WTC11 (cell line): Measurements from ENCODE around the gene TMEM72. TPM values are rescaled to one million over a fixed set of nuclear protein-coding genes. Genes with fewer than 3 reads are reported as not detected.
A peak's percentile ranks its signal among the peaks of the same experiment; 100 is the strongest.

ENCODE experiments used
- ARID4B ChIP-seq: sonication (generic); formaldehyde crosslinking; IDR thresholded peaks from 2 replicates; pipeline ENCODE4 v1.8.0; 2023; ENCODE audit warnings: missing genetic modification reagents, mild to moderate bottlenecking, borderline replicate concordance
- ATF6 ChIP-seq: sonication (generic); formaldehyde crosslinking; IDR thresholded peaks from 2 replicates; pipeline ENCODE4 v1.8.1; 2023; ENCODE audit warnings: mild to moderate bottlenecking, missing genetic modification reagents
- CBFB ChIP-seq: sonication (generic); formaldehyde crosslinking; IDR thresholded peaks from 2 replicates; pipeline ENCODE4 v1.8.1; 2022; ENCODE audit warnings: mild to moderate bottlenecking, low read depth, missing genetic modification reagents
- CDX4 ChIP-seq: fragments of 250-450 bp; sonication (Bioruptor Pico); IDR thresholded peaks from 2 replicates; pipeline ENCODE4 v1.9.0; 2021; ENCODE audit warnings: moderate library complexity, mild to moderate bottlenecking, inconsistent platforms, borderline replicate concordance
- E2F4 ChIP-seq: sonication (generic); formaldehyde crosslinking; IDR thresholded peaks from 2 replicates; pipeline ENCODE4 v1.8.1; 2022; ENCODE audit warnings: low read depth, mild to moderate bottlenecking, moderate library complexity, missing genetic modification reagents, borderline replicate concordance
- ETV6 ChIP-seq: sonication (generic); formaldehyde crosslinking; IDR thresholded peaks from 2 replicates; pipeline ENCODE4 v1.8.1; 2022; ENCODE audit warnings: mild to moderate bottlenecking, missing genetic modification reagents
- FOXK1 ChIP-seq: sonication (generic); formaldehyde crosslinking; IDR thresholded peaks from 2 replicates; pipeline ENCODE4 v1.8.0; 2022; ENCODE audit warnings: mild to moderate bottlenecking, moderate library complexity, missing genetic modification reagents
- GTF2I ChIP-seq: fragments of 250-450 bp; sonication (Bioruptor Pico); conservative IDR thresholded peaks from 2 replicates; pipeline ENCODE4 v1.4.0; 2021; ENCODE audit warnings: mild to moderate bottlenecking
- HMGA2 ChIP-seq: fragments of 250-450 bp; sonication (Bioruptor Pico); IDR thresholded peaks from 2 replicates; pipeline ENCODE4 v1.4.0; 2021; ENCODE audit warnings: mild to moderate bottlenecking, moderate library complexity
- IRF2 ChIP-seq: sonication (generic); formaldehyde crosslinking; IDR thresholded peaks from 2 replicates; pipeline ENCODE4 v1.8.0; 2022; ENCODE audit warnings: low read depth, missing genetic modification reagents, borderline replicate concordance
- JAZF1 ChIP-seq: fragments of 250-450 bp; sonication (Bioruptor Pico); IDR thresholded peaks from 2 replicates; pipeline ENCODE4 v1.9.0; 2021; ENCODE audit warnings: moderate library complexity, mild to moderate bottlenecking, inconsistent platforms
- MAX ChIP-seq: sonication (generic); formaldehyde crosslinking; IDR thresholded peaks from 2 replicates; pipeline ENCODE4 v1.8.0; 2022; ENCODE audit warnings: mild to moderate bottlenecking, missing genetic modification reagents
- MXD4 ChIP-seq: fragments of 250-450 bp; sonication (Bioruptor Pico); IDR thresholded peaks from 2 replicates; pipeline ENCODE4 v1.8.0; 2021; ENCODE audit warnings: mild to moderate bottlenecking, moderate library complexity, borderline replicate concordance
- MYBL2 ChIP-seq: sonication (generic); formaldehyde crosslinking; IDR thresholded peaks from 2 replicates; pipeline ENCODE4 v1.8.1; 2023; ENCODE audit warnings: mild to moderate bottlenecking, moderate library complexity, missing genetic modification reagents
- NFYB ChIP-seq: sonication (generic); formaldehyde crosslinking; conservative IDR thresholded peaks from 2 replicates; pipeline ENCODE4 v1.8.0; 2022; ENCODE audit warnings: low read depth, missing genetic modification reagents
- NR3C1 ChIP-seq: sonication (generic); formaldehyde crosslinking; conservative IDR thresholded peaks from 2 replicates; pipeline ENCODE4 v1.8.1; 2023; ENCODE audit warnings: low read depth, mild to moderate bottlenecking, missing genetic modification reagents
- RORB ChIP-seq: fragments of 250-450 bp; sonication (Bioruptor Pico); IDR thresholded peaks from 2 replicates; pipeline ENCODE4 v1.9.0; 2021; ENCODE audit warnings: mild to moderate bottlenecking
- SMAD3 ChIP-seq: sonication (generic); formaldehyde crosslinking; IDR thresholded peaks from 2 replicates; pipeline ENCODE4 v1.8.0; 2022; ENCODE audit warnings: missing genetic modification reagents, mild to moderate bottlenecking, borderline replicate concordance
- TCF7 ChIP-seq: sonication (generic); formaldehyde crosslinking; IDR thresholded peaks from 2 replicates; pipeline ENCODE4 v1.8.0; 2022; ENCODE audit warnings: mild to moderate bottlenecking, low read depth, missing genetic modification reagents, moderate library complexity
- TEAD1 ChIP-seq: sonication (generic); formaldehyde crosslinking; IDR thresholded peaks from 2 replicates; pipeline ENCODE4 v1.8.0; 2022; ENCODE audit warnings: mild to moderate bottlenecking, missing genetic modification reagents
- TEAD4 ChIP-seq: sonication (generic); formaldehyde crosslinking; IDR thresholded peaks from 2 replicates; pipeline ENCODE4 v1.8.0; 2022; ENCODE audit warnings: mild to moderate bottlenecking, missing genetic modification reagents
- TP53 ChIP-seq: sonication (generic); formaldehyde crosslinking; IDR thresholded peaks from 2 replicates; pipeline ENCODE4 v1.8.1; 2023; ENCODE audit warnings: mild to moderate bottlenecking, missing genetic modification reagents
- ZMAT4 ChIP-seq: fragments of 250-450 bp; sonication (Bioruptor Pico); IDR thresholded peaks from 2 replicates; pipeline ENCODE4 v1.9.0; 2021; ENCODE audit warnings: mild to moderate bottlenecking
- ZNF121 ChIP-seq: sonication (generic); formaldehyde crosslinking; IDR thresholded peaks from 2 replicates; pipeline ENCODE4 v1.8.0; 2023; ENCODE audit warnings: missing genetic modification reagents
- ZNF138 ChIP-seq: sonication (generic); formaldehyde crosslinking; conservative IDR thresholded peaks from 2 replicates; pipeline ENCODE4 v1.8.1; 2022; ENCODE audit warnings: mild to moderate bottlenecking, moderate library complexity, missing genetic modification reagents
- ZNF423 ChIP-seq: fragments of 250-450 bp; sonication (Bioruptor Pico); IDR thresholded peaks from 2 replicates; pipeline ENCODE4 v2.1.2; 2022; ENCODE audit warnings: mild to moderate bottlenecking, moderate library complexity
- ZNF512 ChIP-seq: sonication (generic); formaldehyde crosslinking; IDR thresholded peaks from 2 replicates; pipeline ENCODE4 v1.8.1; 2022; ENCODE audit warnings: missing genetic modification reagents, borderline replicate concordance
- ZSCAN18 ChIP-seq: fragments of 250-450 bp; sonication (Bioruptor Pico); IDR thresholded peaks from 2 replicates; pipeline ENCODE4 v2.1.2; 2022; ENCODE audit warnings: mild to moderate bottlenecking, moderate library complexity
- total RNA-seq: library from RNA; stranded (reverse); gene quantifications from 3 replicates; pipeline ENCODE4 v1.2.3, GENCODE V29; 2021

TMEM72 gene
- total RNA-seq, 1 experiment from 2014 or later = not detected

GRCh38 chr10:44864637-44865288 is 46.4 kb upstream of the TMEM72 start (continued):
- TF ChIP-seq ZNF423 = no peak
- no peak for TF ChIP-seq GTF2I (CRISPR knock-in tag)
- TF ChIP-seq ZSCAN18 (CRISPR knock-in tag) = no peak
- no peak for TF ChIP-seq SMAD3
- TF ChIP-seq CDX4 (CRISPR knock-in tag) = no peak
- TF ChIP-seq JAZF1 (CRISPR knock-in tag) = no peak
- no peak for TF ChIP-seq RORB
- no peak for TF ChIP-seq HMGA2 (CRISPR knock-in tag)
- TF ChIP-seq TCF7 (CRISPR knock-in tag) = no peak
- no peak for TF ChIP-seq IRF2 (CRISPR knock-in tag)
- TF ChIP-seq ZMAT4 (CRISPR knock-in tag) = no peak
- 0 out of 2 replicates have a peak, but pooled peaks have one; percentile 30 for TF ChIP-seq ZNF512
- no peak for TF ChIP-seq ZNF138
- TF ChIP-seq ZNF121 = no peak
- TF ChIP-seq TEAD1 (CRISPR knock-in tag) = peak; percentile 30; the same call in 1 of the 2 replicates
- no peak for TF ChIP-seq ARID4B (CRISPR knock-in tag)
- TF ChIP-seq MYBL2 = peak; percentile 77
- TF ChIP-seq NFYB (CRISPR knock-in tag) = no peak; the same call in 1 of the 2 replicates
- 0 out of 2 replicates have a peak, but pooled peaks have one; percentile 25 for TF ChIP-seq E2F4
- TF ChIP-seq TP53 (CRISPR knock-in tag) = no peak
- no peak for TF ChIP-seq NR3C1 (CRISPR knock-in tag)
- no peak for TF ChIP-seq FOXK1 (CRISPR knock-in tag)
- TF ChIP-seq MXD4 (CRISPR knock-in tag) = no peak
- TF ChIP-seq ATF6 = no peak
- TF ChIP-seq ETV6 (CRISPR knock-in tag) = 0 out of 2 replicates have a peak, but pooled peaks have one; percentile 51
- no peak for TF ChIP-seq TEAD4
- TF ChIP-seq MAX (CRISPR knock-in tag) = peak; percentile 80
- no peak for TF ChIP-seq CBFB (CRISPR knock-in tag)
